HG03571 (cell line): Measurements from ENCODE around the gene CELF4.

Source experiments
- ATAC-seq: cut with Tn5 transposase; IDR thresholded peaks from one replicate; pipeline ENCODE4 v1.9.1; 2021; ENCODE audit not compliant: unreplicated experiment

The CELF4 gene

DNA sequence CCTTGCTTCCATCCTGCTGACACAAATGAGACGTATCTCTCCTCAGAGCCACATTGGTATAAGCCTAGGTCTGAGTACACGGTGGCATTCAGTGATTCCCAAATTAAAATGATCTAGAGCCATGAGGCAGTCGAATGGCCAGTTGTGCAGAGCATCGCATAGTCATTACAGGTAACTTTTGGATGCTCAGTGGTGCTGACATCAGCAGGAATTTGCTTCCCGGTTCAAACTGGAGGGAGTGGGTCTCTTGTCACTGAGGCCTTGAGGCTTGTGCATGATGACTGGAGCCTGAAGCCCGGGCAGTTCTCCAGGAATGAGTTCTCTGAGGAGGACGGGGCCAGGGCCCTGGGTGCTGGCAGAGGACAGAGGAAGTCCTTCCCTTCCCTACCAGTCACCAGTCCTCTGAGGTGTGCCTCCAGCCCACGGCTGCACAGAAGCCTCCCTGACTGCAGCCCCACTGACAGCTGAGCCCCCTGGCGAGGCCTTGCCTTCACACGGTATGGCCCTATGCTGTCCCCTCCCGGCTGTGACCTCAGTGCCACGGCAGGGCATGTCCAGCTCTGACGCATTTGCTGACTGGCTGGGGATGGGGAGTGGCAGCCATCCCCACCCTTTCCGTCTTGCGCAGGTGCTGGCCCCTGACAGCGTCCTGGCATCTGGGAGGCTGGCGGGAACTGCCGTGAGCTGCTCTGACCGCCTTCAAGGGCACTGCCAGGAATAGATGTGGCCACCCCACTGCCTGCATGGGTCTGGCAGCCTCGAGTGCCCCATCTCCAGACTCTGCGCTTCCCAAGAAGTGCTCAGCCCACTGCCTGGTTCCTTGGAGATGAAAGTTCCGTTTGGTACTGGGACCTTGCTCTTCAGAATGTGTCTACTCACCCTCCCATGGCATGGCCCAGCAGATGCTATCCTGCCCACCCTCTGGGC is 117.4 kb downstream of the CELF4 start:
- ATAC-seq, result no peak

DNA sequence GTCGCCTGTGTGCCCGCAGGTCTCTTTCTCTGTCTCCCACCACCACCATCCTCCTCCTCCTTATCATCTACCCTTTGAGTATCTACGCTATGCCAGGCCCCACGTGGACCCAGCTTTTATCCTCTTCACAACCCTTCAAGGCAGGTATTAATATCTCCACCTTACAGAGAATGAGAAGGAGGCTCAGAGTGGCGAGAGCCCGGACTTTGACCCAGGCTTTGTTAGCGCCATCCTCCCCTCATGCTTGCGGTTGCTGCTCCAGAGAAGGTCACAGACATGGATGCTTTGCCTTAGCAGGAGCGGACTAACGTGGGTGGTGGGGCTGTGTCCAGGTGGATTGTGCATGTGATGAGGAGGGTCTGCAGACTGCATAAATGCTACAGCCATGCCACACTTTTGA is 119.8 kb downstream of the CELF4 start:
- no peak for ATAC-seq

DNA sequence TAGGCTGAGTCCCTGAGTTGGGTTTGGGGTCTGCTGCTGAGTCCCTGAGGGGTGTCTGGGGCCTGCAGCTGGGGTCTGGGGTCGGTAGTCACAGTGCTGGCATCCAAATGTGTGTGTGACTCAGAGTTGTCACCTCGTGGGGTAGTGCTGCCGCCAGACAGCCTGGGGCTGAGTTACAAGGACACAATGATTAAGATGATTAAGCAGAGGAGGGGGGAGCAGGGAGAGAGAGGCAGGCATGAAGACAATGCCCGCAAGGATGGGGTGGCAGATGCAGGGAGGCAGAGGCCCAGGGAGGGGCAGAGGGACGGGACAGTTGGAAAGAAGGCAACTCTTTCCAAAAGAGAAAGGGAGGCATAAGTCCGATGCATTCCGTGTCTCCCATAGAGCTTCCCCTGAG is 120.2 kb downstream of the CELF4 start:
- ATAC-seq, result no peak

DNA sequence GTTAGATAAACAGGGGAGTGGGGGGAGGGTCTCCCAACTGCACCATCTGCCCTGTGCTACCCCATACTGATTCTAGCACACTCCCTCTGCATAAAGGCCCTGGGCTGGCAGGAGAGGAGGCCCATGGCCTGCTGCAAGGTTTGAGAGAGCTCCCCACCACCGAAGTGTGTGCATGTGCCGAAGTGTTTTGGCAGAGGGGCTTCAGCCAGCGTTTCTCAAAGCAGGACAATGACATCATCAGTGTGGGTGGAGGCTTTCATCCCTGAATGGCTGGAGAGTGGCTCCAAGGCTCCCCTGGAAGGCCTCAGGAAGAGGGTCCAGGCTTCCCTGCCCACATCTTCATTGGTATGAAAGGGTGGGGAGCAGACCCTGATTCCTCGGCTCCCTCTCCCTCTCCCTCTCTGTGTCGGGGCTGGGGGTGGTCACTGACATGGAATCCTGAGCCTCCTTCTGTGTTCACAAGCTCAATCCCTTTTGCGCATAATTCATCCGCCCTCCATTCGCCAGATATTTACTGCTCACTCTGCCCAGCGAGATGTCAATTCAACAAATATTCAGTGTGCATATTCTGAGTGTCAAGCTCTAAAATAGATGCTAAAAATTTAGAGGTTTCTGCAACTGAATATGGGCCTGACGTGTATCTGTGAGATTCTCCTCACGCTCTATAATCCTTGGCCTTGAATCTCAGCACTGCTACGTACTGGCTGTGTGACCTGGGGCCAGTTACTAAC is 122.1 kb downstream of the CELF4 start:
- no peak for ATAC-seq

DNA sequence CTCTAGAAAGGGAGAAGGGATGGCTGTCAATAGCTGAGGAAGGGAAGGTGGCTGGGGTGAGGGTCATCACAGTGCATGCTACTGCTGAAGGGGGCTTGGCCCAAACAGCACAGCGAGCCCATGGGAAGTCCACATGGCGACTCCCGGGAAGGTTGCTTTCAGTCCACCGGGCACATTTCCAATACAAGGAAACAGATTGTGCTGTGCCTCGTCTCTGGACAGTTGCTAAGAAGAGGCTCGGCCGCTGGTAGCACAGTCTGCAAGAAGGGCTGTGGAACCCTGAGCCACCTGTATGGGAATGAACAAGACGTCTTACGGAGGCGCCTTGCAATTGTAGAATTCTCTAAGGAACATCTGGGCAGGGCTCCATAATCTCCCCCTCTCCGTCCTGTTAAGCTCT is 123.1 kb downstream of the CELF4 start:
- ATAC-seq, result no peak

DNA sequence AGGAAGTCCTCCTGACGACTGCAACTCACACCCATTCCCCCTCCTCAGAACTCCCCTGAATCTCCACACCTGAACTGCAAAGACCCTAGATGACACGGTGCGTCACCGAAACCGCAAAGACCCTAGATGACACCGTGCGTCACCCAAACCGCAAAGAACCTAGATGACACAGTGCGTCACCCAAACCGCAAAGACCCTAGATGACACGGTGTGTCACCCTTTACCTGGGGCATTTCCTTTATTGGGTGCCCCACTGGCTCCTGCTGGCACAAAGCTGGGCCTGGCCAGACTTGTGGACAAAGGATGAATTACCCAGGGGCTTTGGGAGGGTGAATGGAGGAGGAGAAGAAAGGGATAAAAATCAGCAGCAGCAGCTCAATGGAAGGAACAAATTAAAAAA is 123.8 kb downstream of the CELF4 start:
- no peak for ATAC-seq

DNA sequence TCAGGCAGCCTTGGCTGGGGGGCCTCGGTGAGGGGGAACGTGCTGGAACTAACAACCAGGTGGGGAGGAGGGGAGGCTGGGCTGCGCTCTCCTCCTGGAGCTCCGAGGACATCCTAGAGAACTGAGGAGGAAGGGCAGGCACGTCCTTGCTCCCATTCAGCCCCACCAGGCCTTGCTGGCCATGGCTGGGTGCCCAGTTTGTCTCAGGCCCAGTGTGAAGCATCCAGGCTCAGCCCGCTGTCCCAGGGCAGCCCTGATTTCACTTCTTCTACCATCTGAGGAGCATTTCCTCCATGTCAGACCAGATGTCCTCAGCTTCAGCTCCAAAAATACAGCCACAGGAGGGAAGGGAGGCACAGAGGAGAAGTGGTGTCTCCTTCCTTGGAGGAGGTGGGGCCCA is 125.4 kb downstream of the CELF4 start:
- no peak for ATAC-seq

DNA sequence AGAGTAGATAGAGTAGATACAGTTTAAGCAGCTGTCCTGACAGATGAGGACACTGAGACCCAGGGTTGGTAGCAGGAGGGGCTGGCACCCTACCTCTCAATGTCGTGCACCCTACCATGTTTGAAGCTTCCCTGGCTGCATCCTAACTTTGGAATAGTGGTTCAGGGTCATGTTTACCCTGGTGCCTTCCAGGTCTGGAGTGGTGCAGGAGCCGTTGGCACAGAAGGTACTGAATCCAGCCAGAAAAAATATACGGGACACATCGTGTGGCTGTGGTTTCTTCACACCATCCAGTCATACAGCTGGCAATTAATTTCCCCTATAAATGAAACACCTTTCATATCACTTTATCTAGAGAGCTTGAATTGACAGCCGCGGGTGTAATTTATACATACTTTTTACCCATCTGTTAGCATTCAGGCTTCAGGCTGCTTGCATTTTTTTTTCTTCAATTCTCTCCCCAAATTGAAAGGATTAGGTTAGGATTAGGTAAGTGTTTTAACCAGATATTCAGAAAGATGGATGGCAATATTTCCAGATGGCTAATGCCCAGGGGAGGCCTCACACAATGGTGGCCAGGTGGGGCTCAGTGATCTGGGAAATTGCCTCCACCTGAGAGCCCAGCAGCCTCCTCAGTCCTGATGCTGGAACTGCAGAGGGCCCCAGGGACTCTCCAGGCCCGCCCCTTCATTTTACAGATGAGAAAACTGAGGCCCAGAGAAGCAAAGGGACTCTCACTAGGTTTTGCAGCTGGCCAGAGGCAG is 127.0 kb downstream of the CELF4 start:
- no peak for ATAC-seq

DNA sequence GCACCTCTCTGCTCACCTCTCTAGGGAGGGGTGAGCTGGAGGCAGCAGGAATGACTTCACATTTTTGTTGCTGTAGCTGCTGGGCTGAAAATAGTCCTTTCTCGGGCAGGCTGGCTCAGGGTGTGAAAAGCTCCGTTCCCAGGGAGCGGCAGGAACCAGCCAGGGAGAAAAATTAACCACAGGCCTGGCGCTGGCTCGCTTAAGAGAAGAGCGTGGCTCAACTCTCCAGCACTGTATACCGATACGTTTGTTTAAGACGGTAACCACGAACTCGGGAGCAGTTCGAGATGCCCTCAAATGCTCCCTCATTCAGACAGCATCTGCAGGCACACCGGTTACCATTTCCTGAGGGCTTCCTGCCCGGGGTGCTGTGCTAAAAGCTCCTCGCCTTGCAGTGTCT is 129.6 kb downstream of the CELF4 start:
- no peak for ATAC-seq

DNA sequence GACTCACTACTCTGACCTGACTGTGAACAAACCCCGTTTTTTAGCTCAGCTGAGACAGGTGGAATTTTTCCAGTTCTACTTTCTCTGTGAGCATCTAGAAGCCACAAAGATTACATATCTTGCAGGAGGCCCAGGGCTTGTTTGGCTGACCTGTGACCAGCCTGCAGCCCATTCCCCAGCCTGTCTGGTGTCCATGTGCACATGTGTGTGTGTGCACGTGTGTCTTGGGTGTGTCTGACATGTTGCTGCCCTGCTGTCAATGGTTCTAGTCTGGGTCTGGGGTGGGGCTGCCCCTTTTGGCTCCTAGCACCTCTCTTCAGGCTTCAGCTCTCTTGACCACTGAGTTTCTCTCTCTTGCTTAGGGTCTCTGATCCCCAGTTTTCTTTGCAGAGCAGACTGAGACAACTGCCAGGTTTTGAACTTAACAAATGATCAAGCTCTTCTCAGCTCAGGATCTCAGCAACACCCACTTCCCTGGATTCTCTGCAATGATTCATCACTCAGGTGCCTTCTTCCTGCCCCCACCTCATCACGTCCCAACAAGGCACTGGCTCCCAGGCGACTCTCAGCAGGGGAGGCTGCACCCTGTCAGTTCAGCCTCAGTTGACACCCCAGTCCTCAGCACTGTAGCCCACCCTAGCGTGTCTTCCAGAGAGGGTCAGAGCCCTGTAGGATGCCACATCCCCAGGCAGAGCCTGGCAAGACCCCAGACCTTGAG is 130.3 kb downstream of the CELF4 start:
- ATAC-seq, result no peak

DNA sequence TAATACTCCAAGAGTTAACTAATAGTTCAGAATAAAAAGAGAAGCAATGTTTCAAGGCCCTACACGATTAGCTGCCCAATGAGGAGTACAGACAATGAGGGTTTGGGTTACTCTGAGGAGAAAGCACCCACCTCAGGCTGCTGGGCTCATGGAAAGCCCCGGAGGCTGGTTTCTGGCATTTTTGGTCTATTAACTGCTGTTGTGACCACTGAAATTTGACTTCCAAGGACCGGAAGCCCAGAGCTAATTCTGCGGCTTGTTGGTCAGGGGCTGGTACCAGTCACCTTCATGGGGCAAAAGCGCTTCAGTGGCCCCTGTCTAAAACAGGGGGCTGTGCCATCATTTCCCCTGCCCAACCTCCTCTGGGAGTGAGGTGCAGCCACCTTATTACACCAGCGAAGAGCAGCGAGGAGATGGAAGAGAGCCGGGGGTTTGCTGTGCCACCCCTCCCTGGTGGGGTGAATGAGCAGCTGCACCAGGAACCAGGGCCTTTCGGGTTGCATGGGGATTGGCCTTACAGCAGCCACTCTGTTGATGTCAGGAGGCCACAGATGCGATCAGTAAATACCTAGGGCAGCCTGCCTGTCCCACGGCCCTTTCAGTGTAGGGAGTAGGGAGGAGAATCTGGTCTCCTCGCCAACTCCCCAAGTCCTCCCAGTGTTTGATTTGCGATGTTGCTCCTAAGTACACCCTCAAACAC is 131.3 kb downstream of the CELF4 start:
- no peak for ATAC-seq

DNA sequence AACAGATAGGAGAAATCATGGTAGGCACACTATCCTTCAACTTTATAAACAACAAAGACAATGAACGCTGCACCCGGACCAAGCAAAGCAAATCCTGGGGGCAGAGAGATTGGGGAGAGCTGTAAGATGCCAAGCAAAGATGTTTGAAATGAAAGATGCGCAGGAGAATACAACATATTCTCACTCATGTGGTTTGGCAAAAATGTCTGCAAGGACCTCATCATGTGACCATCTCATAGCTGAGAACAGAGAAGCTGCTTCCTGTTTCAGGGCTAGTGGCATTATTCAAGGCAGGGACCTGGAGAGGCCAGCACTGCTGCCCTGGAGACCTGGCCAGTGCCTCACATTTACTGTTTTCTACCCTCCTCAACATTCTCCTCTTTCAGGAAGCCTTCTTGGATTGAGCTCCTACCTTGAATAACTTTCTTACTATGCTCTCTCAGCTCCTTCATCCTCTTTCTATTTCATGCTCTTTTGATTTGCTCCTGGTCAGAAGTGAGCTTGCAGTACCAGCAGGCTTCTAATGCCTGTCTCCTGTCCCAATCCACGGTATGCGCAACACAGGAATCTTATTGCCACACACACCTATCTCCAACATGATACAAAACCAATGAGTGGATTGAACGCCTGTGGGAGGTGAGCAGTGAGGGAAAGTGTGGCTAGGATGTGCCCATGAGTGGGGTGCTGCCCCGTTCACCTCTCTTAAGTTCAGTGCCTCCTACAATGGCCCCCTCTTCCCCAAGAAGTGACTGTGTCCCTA is 133.0 kb downstream of the CELF4 start:
- ATAC-seq, result no peak

DNA sequence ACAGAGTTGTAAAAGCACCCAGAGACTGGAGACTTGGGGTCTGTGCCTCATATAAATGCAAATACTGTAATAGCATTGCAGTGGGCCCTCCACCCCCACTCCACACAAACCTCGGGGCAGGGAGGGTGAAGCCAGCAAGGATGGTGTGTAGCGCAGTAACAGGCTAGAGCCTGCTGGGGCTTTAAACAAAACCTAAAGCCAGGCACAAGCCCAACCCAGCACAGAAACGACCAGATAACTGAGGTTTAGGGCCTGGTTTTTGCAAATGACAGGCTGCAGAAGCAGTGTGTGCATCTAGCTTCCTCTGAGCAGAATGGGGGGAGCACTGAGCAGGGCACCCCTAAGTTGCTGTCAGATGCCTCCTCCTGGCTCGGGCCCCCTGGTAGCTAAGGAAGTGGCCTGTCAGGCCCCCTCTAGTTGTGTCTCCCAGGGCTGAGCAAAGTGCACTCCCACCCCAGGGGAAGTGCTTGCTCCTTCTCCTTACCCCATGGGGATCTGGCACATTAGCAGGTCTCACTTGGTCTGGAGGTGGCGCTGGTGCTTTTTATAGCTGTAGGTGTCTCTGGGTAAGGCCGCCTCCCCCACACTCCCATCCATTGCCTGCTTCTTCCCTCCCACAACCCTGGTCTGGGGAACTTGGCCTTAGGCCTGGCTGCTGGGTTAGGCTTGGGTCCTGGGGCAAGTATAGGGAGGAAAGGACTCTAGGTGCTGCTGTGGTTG is 135.1 kb downstream of the CELF4 start:
- ATAC-seq, result no peak

DNA sequence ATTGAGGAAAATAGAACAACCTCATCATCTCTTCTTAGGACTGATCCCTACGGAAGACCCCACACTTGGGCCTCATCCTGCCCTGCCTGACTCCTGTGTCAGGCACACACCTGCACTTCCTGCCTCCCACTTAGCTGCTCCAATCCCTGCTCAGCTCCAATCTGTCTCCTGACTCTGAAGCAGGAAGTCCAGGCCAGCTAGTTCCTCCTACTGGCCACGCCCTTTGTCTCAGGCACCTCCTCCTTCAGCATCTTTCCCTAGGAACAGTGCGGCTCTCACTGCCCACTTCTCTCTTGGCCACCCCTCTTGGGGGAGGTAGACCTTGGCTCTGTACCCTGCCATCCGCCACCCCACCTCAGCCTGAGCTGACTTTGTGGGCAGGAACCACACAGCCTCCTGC is 135.8 kb downstream of the CELF4 start:
- ATAC-seq, result no peak

DNA sequence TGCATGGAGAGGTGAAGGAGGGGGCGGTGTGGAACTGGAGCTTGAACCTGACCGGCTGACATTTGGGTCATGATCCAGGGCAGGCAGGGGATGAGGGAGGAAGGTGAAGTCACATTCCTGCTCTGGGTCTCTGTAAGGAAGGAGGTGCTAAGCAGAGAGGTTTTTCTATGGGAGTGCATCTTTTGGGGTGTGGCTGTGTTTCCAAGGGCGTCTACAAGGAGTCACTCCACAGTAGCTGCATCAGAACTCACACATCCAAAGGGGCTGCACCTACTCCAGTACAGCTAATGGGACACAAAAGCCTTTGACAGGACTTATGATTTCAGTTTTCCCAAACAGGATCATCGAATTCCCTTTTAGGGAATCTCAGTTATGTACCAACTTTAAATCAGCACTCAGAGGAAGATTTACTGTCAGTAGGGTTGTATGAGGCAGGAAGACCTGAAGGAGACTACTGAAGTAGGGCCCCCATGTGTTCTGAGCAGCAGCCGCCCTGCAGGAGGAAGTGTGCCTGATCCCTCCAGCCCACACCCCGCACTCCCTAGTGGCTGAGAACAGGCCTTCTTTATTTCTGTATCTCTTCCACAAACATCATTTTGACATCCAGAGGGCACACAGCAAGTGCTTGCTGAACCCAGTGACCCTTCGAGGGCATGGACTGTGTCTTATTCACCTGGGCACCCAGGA is 137.2 kb downstream of the CELF4 start:
- no peak for ATAC-seq

DNA sequence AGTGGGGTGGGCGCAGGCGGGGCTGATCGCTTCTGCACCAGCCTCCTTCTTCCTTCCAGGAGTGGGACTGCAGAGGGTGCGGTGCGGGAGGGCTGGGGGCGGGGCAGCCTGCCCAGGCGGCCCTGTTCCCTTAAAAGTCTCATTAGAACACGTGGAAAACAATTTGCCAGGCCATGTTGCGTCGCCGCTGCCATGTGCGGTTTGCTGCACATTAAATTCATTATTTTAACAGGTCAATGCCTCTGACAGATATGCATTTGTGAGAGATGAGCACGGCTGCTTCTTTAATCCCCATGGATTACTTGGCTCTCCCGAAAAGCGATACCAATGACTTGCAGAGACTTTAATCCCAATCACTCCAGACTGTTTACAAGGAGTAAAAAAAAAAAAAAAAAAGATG is 139.0 kb downstream of the CELF4 start:
- ATAC-seq, result no peak

DNA sequence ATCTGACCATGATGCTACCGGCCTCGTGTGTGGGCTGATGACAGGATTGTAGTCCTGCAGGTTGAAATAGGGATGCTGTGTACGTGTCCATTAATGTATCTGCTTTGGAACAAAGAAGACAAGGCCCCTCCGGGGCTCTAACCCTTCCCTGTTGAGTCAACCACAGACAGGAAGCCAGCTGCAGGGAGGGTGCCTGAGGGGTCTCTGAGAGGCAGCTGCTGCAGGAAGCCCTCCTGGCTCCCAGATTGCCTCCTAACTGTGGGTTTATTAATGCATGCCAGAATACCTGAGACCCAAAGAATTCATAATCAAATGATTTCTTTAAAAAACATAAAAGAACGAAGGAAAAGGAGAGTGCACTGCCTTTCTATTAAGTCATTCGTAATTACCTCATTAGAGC is 140.4 kb downstream of the CELF4 start:
- no peak for ATAC-seq

DNA sequence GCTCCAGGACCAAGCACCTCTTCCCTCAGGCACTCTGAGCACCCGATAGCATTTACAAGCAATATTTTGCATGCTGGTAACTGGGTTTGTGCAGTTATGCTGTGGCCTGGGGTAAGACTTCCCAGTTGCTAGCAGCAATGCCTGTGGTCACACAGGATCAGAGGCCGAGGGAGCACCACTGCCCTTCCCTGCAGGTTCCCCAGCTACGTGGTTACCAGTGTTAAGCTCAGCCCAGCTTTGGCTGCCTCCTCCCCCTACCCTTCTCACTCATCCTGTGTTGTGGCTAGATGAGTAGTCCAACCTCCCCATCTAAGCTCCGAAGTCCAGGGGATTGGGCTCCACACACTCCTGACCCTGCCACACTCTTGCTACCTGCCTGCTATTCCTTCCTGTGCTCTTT is 141.1 kb downstream of the CELF4 start:
- ATAC-seq, result no peak
